ENCODE data around the gene UQCRQ. TPM values are rescaled to one million over a fixed set of nuclear protein-coding genes. Genes with fewer than 3 reads are reported as not detected.

The UQCRQ gene
- total and polyA plus RNA-seq, 9 of the 15 experiments (the other 6 are each of a cell fraction or from before 2014, with no cell fraction given), result 235 to 2,421 (median 883) TPM

GRCh38 chr5:132831095-132831860 is 35.2 kb upstream of the UQCRQ start (continued):
- TF ChIP-seq ZNF398 (CRISPR knock-in tag; IDR thresholded peaks at IDR 0.05), result no peak
- TF ChIP-seq ZNF695 (CRISPR knock-in tag; IDR thresholded peaks at IDR 0.05), result no peak
- TF ChIP-seq NFXL1 (CRISPR knock-in tag; IDR thresholded peaks at IDR 0.05), result no peak
- TF ChIP-seq NBN (IDR thresholded peaks at IDR 0.05; ENCODE audit: low read depth), result no peak
- 0 out of 2 replicates have a peak, but pooled peaks have one; percentile 3 for TF ChIP-seq ZBTB2 (IDR thresholded peaks at IDR 0.05)
- TF ChIP-seq ARID1B (IDR thresholded peaks at IDR 0.05), result 0 out of 2 replicates have a peak, but pooled peaks have one; percentile 1
- no peak for TF ChIP-seq HIVEP1 (CRISPR knock-in tag; IDR thresholded peaks at IDR 0.05)
- 0 out of 4 replicates have a peak, but pooled peaks of 1 of the 2 experiments have one; percentile 4 for TF ChIP-seq MNT (conservative IDR thresholded peaks at IDR 0.05)
